WTC11 (cell line): ENCODE measurements around the gene DARS1.

ENCODE experiments used
- ARID4B ChIP-seq: sonication (generic); formaldehyde crosslinking; IDR thresholded peaks from 2 replicates; pipeline ENCODE4 v1.8.0; 2023; ENCODE audit warnings: missing genetic modification reagents, mild to moderate bottlenecking, borderline replicate concordance
- CTCF ChIP-seq: fragments of 200-600 bp; IDR thresholded peaks from 2 replicates; pipeline ENCODE4 v1.8.0; 2022; ENCODE audit warnings: antibody characterized with exemption
- PREB ChIP-seq: sonication (generic); formaldehyde crosslinking; IDR thresholded peaks from 2 replicates; pipeline ENCODE4 v1.8.1; 2022; ENCODE audit warnings: mild to moderate bottlenecking, missing genetic modification reagents, moderate library complexity, borderline replicate concordance
- ZNF263 ChIP-seq: sonication (generic); formaldehyde crosslinking; IDR thresholded peaks from 2 replicates; pipeline ENCODE4 v1.8.1; 2022; ENCODE audit warnings: low read depth, mild to moderate bottlenecking, moderate library complexity, missing genetic modification reagents

DNA sequence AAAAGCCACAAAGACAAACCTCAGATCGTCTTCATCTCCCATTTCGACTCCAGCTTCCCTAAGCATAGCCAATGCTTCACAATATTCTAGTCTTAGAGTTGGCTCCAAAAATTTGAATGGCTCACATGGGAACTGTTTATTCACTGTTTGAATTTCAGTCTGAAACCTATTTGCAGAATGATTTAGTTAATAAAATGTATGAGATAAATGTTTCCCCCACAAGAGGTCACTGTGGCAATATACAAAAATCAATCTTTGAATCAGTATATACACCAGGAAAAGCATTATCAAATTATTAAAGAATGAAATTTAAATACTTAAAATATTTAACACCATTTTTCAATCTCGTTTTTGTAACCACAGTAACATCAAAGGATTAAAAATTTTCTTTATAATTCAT lies 69.2 kb downstream of the DARS1 start:
- TF ChIP-seq CTCF: no peak
- TF ChIP-seq PREB (CRISPR knock-in tag): no peak
- TF ChIP-seq ZNF263: no peak
- TF ChIP-seq ARID4B: no peak
